HEK293 (cell line): Measurements from ENCODE around the gene PTPRN2.

Source experiments
- CTCF ChIA-PET: fragments of 350-600 bp; formaldehyde crosslinking; extraction: SDS; loops from one replicate; lab custom pipeline; 2021; ENCODE audit warnings: antibody characterized with exemption; lab: Yijun Ruan, JAX
- POLR2A ChIA-PET: fragments of 300-600 bp; formaldehyde crosslinking; extraction: SDS; loops from one replicate; lab custom pipeline; 2020; ENCODE audit warnings: antibody characterized with exemption, inconsistent platforms; lab: Yijun Ruan, JAX
- H3K27ac ChIP-seq: fragments of 200-500 bp; sonication (Bioruptor generic); 2 replicates; pipeline ENCODE4 v1.5.1; 2014; ENCODE audit warnings: low read depth, low read length, control low read depth, inconsistent platforms; ENCODE audit errors: extremely low read depth
- H3K36me3 ChIP-seq, 2 experiments: fragments of 200-500 bp in 1 of 2; sonication (Bioruptor generic) in 1 of 2; 1 replicate in 1 of 2; 2 replicates in 1 of 2; pipeline ENCODE4 v1.5.1; 2014 to 2017; ENCODE audit warnings: inconsistent platforms in 2 of 2, low read length in 2 of 2; ENCODE audit not compliant: control insufficient read depth in 2 of 2, insufficient read depth in 1 of 2
- H3K4me1 ChIP-seq: fragments of 200-500 bp; sonication (Bioruptor generic); 2 replicates; pipeline ENCODE4 v1.5.1; 2014; ENCODE audit warnings: mild to moderate bottlenecking, low read length, inconsistent platforms; ENCODE audit not compliant: control insufficient read depth, insufficient read depth
- H3K4me3 ChIP-seq: 2 replicates; pipeline ENCODE4 v1.5.1; 2011; ENCODE audit warnings: low read depth, mild to moderate bottlenecking, control low read depth, low read length, moderate library complexity
- H3K9me3 ChIP-seq: fragments of 200-500 bp; sonication (Bioruptor generic); 2 replicates; pipeline ENCODE4 v1.5.1; 2014; ENCODE audit warnings: low read depth, low read length, inconsistent platforms; ENCODE audit not compliant: control insufficient read depth, insufficient read depth
- AEBP2 ChIP-seq: fragments of 450-650 bp; formaldehyde crosslinking; IDR thresholded peaks from 2 replicates; pipeline ENCODE4 v1.5.1; 2016; ENCODE audit warnings: missing biosample characterization, missing genetic modification characterization, borderline replicate concordance
- ATF2 ChIP-seq: fragments of 450-650 bp; formaldehyde crosslinking; IDR thresholded peaks from 2 replicates; pipeline ENCODE4 v1.5.1; 2016; ENCODE audit warnings: missing biosample characterization, missing genetic modification characterization, low read depth
- EGR2 ChIP-seq: fragments of 450-650 bp; formaldehyde crosslinking; IDR thresholded peaks from 2 replicates; pipeline ENCODE4 v1.5.1; 2016; ENCODE audit warnings: low read depth, missing biosample characterization, missing genetic modification characterization
- GLIS1 ChIP-seq: fragments of 450-650 bp; formaldehyde crosslinking; IDR thresholded peaks from 2 replicates; pipeline ENCODE4 v1.5.1; 2016; ENCODE audit warnings: missing biosample characterization, missing genetic modification characterization
- MYNN ChIP-seq: fragments of 450-650 bp; formaldehyde crosslinking; IDR thresholded peaks from 2 replicates; pipeline ENCODE4 v1.5.1; 2016; ENCODE audit warnings: missing biosample characterization, missing genetic modification characterization, borderline replicate concordance
- TCF7L2 ChIP-seq: IDR thresholded peaks from 2 replicates; pipeline ENCODE4 v1.6.1; 2011; ENCODE audit warnings: low read depth, mild to moderate bottlenecking, inconsistent platforms, low read length, moderate library complexity, borderline replicate concordance
- TRIM28 ChIP-seq: IDR thresholded peaks from 2 replicates; pipeline ENCODE4 v1.6.1; 2011; ENCODE audit warnings: low read length, control low read depth, borderline replicate concordance
- YY2 ChIP-seq: fragments of 450-650 bp; formaldehyde crosslinking; IDR thresholded peaks from 2 replicates; pipeline ENCODE4 v1.5.1; 2016; ENCODE audit warnings: missing biosample characterization, missing genetic modification characterization
- ZBTB11 ChIP-seq: fragments of 450-650 bp; formaldehyde crosslinking; conservative IDR thresholded peaks from 2 replicates; pipeline ENCODE4 v1.5.1; 2016; ENCODE audit warnings: low read depth, missing biosample characterization, missing genetic modification characterization
- ZFHX2 ChIP-seq: fragments of 450-650 bp; formaldehyde crosslinking; conservative IDR thresholded peaks from 2 replicates; pipeline ENCODE4 v1.5.1; 2016; ENCODE audit warnings: missing biosample characterization, missing genetic modification characterization
- ZNF16 ChIP-seq: fragments of 450-650 bp; formaldehyde crosslinking; IDR thresholded peaks from 2 replicates; pipeline ENCODE4 v1.5.1; 2016; ENCODE audit warnings: low read depth, missing biosample characterization, missing genetic modification characterization
- ZNF23 ChIP-seq: fragments of 450-650 bp; formaldehyde crosslinking; IDR thresholded peaks from 2 replicates; pipeline ENCODE4 v1.5.1; 2016; ENCODE audit warnings: missing biosample characterization, missing genetic modification characterization, borderline replicate concordance
- ZNF335 ChIP-seq: fragments of 450-650 bp; formaldehyde crosslinking; conservative IDR thresholded peaks from 2 replicates; pipeline ENCODE4 v1.5.1; 2016; ENCODE audit warnings: missing biosample characterization, missing genetic modification characterization
- ZNF366 ChIP-seq: fragments of 450-650 bp; formaldehyde crosslinking; conservative IDR thresholded peaks from 2 replicates; pipeline ENCODE4 v1.5.1; 2016; ENCODE audit warnings: missing biosample characterization, missing genetic modification characterization
- ZNF426 ChIP-seq: fragments of 450-650 bp; formaldehyde crosslinking; IDR thresholded peaks from 2 replicates; pipeline ENCODE4 v1.5.1; 2017; ENCODE audit warnings: missing biosample characterization, missing genetic modification characterization, mild to moderate bottlenecking, inconsistent platforms, moderate library complexity
- ZNF510 ChIP-seq: fragments of 450-650 bp; formaldehyde crosslinking; IDR thresholded peaks from 2 replicates; pipeline ENCODE4 v1.5.1; 2018; ENCODE audit warnings: mild to moderate bottlenecking, missing genetic modification characterization, missing biosample characterization; ENCODE audit not compliant: insufficient replicate concordance
- ZNF518A ChIP-seq: fragments of 450-650 bp; formaldehyde crosslinking; conservative IDR thresholded peaks from 2 replicates; pipeline ENCODE4 v1.5.1; 2016; ENCODE audit warnings: low read depth, missing biosample characterization, missing genetic modification characterization
- ZNF558 ChIP-seq: fragments of 450-650 bp; formaldehyde crosslinking; IDR thresholded peaks from 2 replicates; pipeline ENCODE4 v1.5.1; 2016; ENCODE audit warnings: missing biosample characterization, missing genetic modification characterization
- ZNF747 ChIP-seq: fragments of 450-650 bp; formaldehyde crosslinking; IDR thresholded peaks from 2 replicates; pipeline ENCODE4 v1.5.1; 2016; ENCODE audit warnings: missing biosample characterization, missing genetic modification characterization
- ZNF837 ChIP-seq: fragments of 450-650 bp; formaldehyde crosslinking; IDR thresholded peaks from 2 replicates; pipeline ENCODE4 v1.5.1; 2016; ENCODE audit warnings: missing biosample characterization, missing genetic modification characterization

Gene PTPRN2

GRCh38 chr7:158612546-158612945 lies 24.9 kb upstream of the PTPRN2 start:
- no peaks in the 10 kb centered on the region for H3K9me3 ChIP-seq
- ChIA-PET CTCF (no interaction called here), POLR2A (no interaction called here)
- peaks cover 13% of the 10 kb centered on the region; the same call in 1 of the 2 replicates for H3K4me1 ChIP-seq
- no peak overlapping the region for H3K27ac ChIP-seq
- TF ChIP-seq YY2 (tag by site-specific recombination) (no peak), ZFHX2 (0 out of 2 replicates have a peak, but pooled peaks have one; percentile 13), ZNF747 (tag by site-specific recombination) (no peak), ZNF16 (no peak), ZNF366 (no peak)
- no peak overlapping the region for H3K4me3 ChIP-seq
- peaks cover 0 to 35% of the 10 kb centered on the region in 2 experiments; a peak in 2 of 3 replicates for H3K36me3 ChIP-seq

- ChIA-PET POLR2A (no interaction called here), CTCF (no interaction called here)
- H3K9me3 ChIP-seq: no peaks in the 10 kb centered on the region
- no peak for TF ChIP-seq TCF7L2
- no peak for TF ChIP-seq ZNF23 (tag by site-specific recombination)
- no peak for TF ChIP-seq ZBTB11 (tag by site-specific recombination)
- TF ChIP-seq GLIS1 (tag by site-specific recombination): no peak
- no peak for TF ChIP-seq ZNF510 (tag by site-specific recombination)
- TF ChIP-seq TRIM28: no peak
- no peak for TF ChIP-seq AEBP2 (tag by site-specific recombination)
- TF ChIP-seq ATF2 (tag by site-specific recombination): no peak
- no peak overlapping the region for H3K27ac ChIP-seq
- no peak overlapping the region for H3K4me3 ChIP-seq
- H3K4me1 ChIP-seq: peaks cover 10% of the 10 kb centered on the region; the same call in 1 of the 2 replicates
- H3K36me3 ChIP-seq: peaks cover 0 to 45% of the 10 kb centered on the region in 2 experiments; a peak in 2 of 3 replicates
Measured at GRCh38 chr7:158611541-158611940, 23.9 kb upstream of the PTPRN2 start.

GRCh38 chr7:158609313-158609974 lies 21.8 kb upstream of the PTPRN2 start:
- peaks cover 3% of the 10 kb centered on the region; the same call in 1 of the 2 replicates for H3K4me1 ChIP-seq
- H3K4me3 ChIP-seq: no peak overlapping the region
- H3K36me3 ChIP-seq: peaks cover 0 to 52% of the 10 kb centered on the region in 2 experiments; a peak in 2 of 3 replicates
- H3K9me3 ChIP-seq: no peaks in the 10 kb centered on the region
- ChIA-PET CTCF (no interaction called here), POLR2A (no interaction called here)
- no peak overlapping the region for H3K27ac ChIP-seq
- TF ChIP-seq MYNN: no peak
- TF ChIP-seq ZNF335 (tag by site-specific recombination): no peak
- no peak for TF ChIP-seq ZNF558
- no peak for TF ChIP-seq ZNF837 (tag by site-specific recombination)
- TF ChIP-seq EGR2 (tag by site-specific recombination): peak; percentile 98
- TF ChIP-seq ZNF518A (tag by site-specific recombination): no peak
- no peak for TF ChIP-seq ZNF426 (tag by site-specific recombination)
